MCF 10A (cell line): ENCODE data around the gene SLC25A5. TPM values are rescaled to one million over a fixed set of nuclear protein-coding genes. Genes with fewer than 3 reads are reported as not detected.
"Not testable (repeated sequence)": the region's sequence is repeated elsewhere in the genome, so short reads cannot be mapped to it uniquely, and the experiment has no call there.

ENCODE experiments used
- BruUV-seq: library from RNA; stranded (reverse); fragments of 400-500 nt; replicated peaks from 2 replicates; lab custom pipeline; 2021; lab: Mats Ljungman, UMichigan
- CTCF ChIA-PET: fragments of 300-600 bp; sonication (Branson Sonifier 250); formaldehyde crosslinking; extraction: SDS; loops from one replicate; lab custom pipeline; 2021; ENCODE audit warnings: antibody characterized with exemption, inconsistent platforms; lab: Yijun Ruan, JAX
- POLR2A ChIA-PET: fragments of 300-600, 350-650 bp; sonication (Branson Sonifier 250); formaldehyde crosslinking; extraction: SDS; loops from one replicate; lab custom pipeline; 2020; ENCODE audit warnings: antibody characterized with exemption, inconsistent platforms; lab: Yijun Ruan, JAX
- DNase-seq: peaks from one replicate; pipeline ENCODE4 v3.0.0-alpha.2; 2018; ENCODE audit not compliant: unreplicated experiment
- H3K27ac Mint-ChIP-seq: one replicate; pipeline ENCODE4 v1.8.0; 2022; ENCODE audit warnings: mild to moderate bottlenecking, low read depth, mixed read lengths; ENCODE audit not compliant: unreplicated experiment
- H3K27me3 Mint-ChIP-seq: one replicate; pipeline ENCODE4 v1.8.0; 2022; ENCODE audit warnings: mixed read lengths; ENCODE audit not compliant: insufficient read depth, unreplicated experiment
- H3K36me3 Mint-ChIP-seq: one replicate; pipeline ENCODE4 v1.8.0; 2022; ENCODE audit warnings: mild to moderate bottlenecking, moderate library complexity, mixed read lengths; ENCODE audit not compliant: insufficient read depth, unreplicated experiment
- H3K4me1 Mint-ChIP-seq: one replicate; pipeline ENCODE4 v1.8.0; 2022; ENCODE audit warnings: mixed read lengths; ENCODE audit not compliant: insufficient read depth, unreplicated experiment
- H3K4me3 Mint-ChIP-seq: one replicate; pipeline ENCODE4 v1.8.0; 2022; ENCODE audit warnings: mild to moderate bottlenecking, moderate library complexity, mixed read lengths; ENCODE audit not compliant: unreplicated experiment
- H3K9me3 Mint-ChIP-seq: one replicate; pipeline ENCODE4 v1.8.0; 2022; ENCODE audit warnings: mixed read lengths; ENCODE audit not compliant: unreplicated experiment
- intact Hi-C: fragments of 100-400 bp; cut with micrococcal nuclease; formaldehyde crosslinking; loops from 2 replicates; pipeline ENCODE4 v1.14.1; 2022
- total RNA-seq: library from RNA; stranded (reverse); gene quantifications from 2 replicates; pipeline ENCODE4 v1.2.3, GENCODE V29; 2022
- TF ChIP-seq, protein P1 (sequence below): fragments of 200-600 bp; IDR thresholded peaks from one replicate; pipeline ENCODE4 v1.8.0; 2022; ENCODE audit warnings: antibody characterized with exemption, mild to moderate bottlenecking; ENCODE audit not compliant: unreplicated experiment

The SLC25A5 gene
- total RNA-seq, 1 experiment from 2014 or later: 405 TPM

DNA sequence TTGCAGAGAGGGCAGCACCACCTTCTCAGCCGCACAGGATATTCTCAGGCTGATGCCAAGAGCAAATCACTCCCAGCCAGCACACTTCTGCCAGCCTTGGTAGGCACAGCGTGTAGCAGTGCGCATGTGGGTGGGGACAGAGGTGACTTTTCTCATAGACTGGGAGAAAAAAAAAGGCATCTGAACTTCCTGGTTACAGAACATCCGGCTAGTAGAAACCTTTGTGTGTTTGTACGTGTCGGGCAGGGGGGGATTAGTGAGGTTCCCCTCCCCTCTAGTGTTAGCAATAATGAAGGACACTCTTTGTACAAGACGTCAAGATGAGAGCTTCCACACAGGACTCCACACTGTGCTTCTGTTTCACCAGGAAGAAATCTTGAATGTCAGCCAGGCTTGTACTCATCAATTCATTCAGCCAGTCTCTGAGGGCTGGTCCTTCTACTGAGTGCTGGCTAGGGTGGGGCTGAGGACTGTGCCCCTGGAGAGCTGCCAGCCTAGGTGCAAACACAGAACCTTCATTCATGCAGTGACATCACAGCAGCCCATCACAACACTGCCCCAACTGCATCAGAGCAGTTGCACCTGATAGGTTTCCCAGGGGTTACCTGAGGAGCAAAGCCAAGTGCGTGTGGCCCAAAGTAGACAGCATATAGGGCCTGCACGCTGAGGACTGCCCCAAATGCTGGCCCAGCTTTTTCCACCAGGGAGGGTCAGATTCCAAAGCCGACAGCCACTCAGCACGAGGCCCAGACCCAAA lies 34.7 kb downstream of the SLC25A5 start:
- Mint-ChIP-seq H3K4me1 (peaks cover 22% of the 10 kb centered on the region), H3K27me3 (no peaks in the 10 kb centered on the region), H3K36me3 (no peaks in the 10 kb centered on the region), H3K27ac (peak overlapping the region; percentile 3), H3K4me3 (no peak overlapping the region), H3K9me3 (no peaks in the 10 kb centered on the region)
- no TSS peak for BruUV-seq
- intact Hi-C loops: no loop called here
- ChIA-PET CTCF (interaction anchor here (0.6 to 19.2 kb wide), 5 partner anchors 9 to 1145 kb away, joined by 3 to 485 read pairs (median 4); no protein-coding TSS in a partner anchor), POLR2A (interaction anchor here (0.6 to 2.6 kb wide), 13 partner anchors 9 to 289 kb away, joined by 3 to 61 read pairs (median 4); partner anchors contain the start of genes NKRF, RPL39 and SLC25A5)
- DNase-seq: peak; percentile 79
- TF ChIP-seq, protein P1, sequence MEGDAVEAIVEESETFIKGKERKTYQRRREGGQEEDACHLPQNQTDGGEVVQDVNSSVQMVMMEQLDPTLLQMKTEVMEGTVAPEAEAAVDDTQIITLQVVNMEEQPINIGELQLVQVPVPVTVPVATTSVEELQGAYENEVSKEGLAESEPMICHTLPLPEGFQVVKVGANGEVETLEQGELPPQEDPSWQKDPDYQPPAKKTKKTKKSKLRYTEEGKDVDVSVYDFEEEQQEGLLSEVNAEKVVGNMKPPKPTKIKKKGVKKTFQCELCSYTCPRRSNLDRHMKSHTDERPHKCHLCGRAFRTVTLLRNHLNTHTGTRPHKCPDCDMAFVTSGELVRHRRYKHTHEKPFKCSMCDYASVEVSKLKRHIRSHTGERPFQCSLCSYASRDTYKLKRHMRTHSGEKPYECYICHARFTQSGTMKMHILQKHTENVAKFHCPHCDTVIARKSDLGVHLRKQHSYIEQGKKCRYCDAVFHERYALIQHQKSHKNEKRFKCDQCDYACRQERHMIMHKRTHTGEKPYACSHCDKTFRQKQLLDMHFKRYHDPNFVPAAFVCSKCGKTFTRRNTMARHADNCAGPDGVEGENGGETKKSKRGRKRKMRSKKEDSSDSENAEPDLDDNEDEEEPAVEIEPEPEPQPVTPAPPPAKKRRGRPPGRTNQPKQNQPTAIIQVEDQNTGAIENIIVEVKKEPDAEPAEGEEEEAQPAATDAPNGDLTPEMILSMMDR: no peak

DNA sequence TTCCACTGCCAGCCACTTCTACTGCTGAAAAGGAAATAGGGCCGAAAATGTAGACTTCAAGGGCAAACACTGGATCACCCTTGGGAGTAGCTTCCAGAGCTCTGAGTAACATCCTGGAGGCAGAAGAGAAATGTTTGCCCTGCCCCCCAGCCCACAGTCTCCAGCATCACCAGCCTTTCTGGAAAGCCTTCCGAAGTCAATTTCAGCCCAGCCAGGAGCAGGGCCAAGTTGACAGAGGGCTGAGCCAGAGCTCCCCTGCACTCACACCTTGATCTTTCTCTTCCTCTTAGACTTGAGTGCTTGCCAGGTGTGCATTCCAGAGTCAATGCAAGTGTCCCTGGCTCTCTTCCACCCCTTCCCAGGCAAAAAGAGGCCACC lies 35.2 kb downstream of the SLC25A5 start:
- no peaks in the 10 kb centered on the region for H3K27me3 Mint-ChIP-seq
- peak; percentile 87 for DNase-seq
- H3K36me3 Mint-ChIP-seq: no peaks in the 10 kb centered on the region
- no peaks in the 10 kb centered on the region for H3K9me3 Mint-ChIP-seq
- TF ChIP-seq, protein P1: no peak
- intact Hi-C loops: no loop called here
- H3K4me3 Mint-ChIP-seq: no peak overlapping the region
- BruUV-seq: no TSS peak
- POLR2A ChIA-PET: interaction anchor here (0.6 to 2.6 kb wide), 13 partner anchors 9 to 288 kb away, joined by 3 to 61 read pairs (median 4); partner anchors contain the start of genes NKRF, RPL39 and SLC25A5
- H3K27ac Mint-ChIP-seq: peak overlapping the region; percentile 3
- H3K4me1 Mint-ChIP-seq: peaks cover 22% of the 10 kb centered on the region
- CTCF ChIA-PET: interaction anchor here (0.6 to 19.2 kb wide), 5 partner anchors 8 to 1146 kb away, joined by 3 to 485 read pairs (median 4); no protein-coding TSS in a partner anchor

DNA sequence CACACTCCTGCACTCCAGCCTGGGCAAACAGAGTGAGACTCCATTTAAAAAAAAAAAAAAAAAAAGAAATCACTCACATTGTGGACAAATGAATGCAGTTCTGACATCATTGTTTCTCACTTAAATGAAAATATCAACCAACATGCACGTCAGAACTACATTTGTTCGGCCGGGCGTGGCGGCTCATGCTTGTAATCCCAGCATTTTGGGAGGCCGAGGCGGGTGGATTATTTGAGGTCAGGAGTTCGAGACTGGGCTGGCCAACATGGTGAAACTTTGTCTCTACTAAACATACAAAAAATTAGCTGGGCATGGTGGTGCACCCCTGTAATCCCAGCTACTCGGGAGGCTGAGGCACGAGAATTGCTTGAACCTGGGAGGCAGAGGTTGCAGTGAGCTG lies 36.9 kb downstream of the SLC25A5 start:
- POLR2A ChIA-PET: interaction anchor here (0.9 to 2.6 kb wide), 3 partner anchors 12 to 37 kb away, joined by 3 to 61 read pairs (median 10); partner anchors contain the start of gene SLC25A5
- DNase-seq, H3K27me3 Mint-ChIP-seq, H3K9me3 Mint-ChIP-seq, H3K4me3 Mint-ChIP-seq, H3K27ac Mint-ChIP-seq, BruUV-seq, H3K36me3 Mint-ChIP-seq, intact Hi-C loops: not testable (repeated sequence)
- H3K4me1 Mint-ChIP-seq: peaks cover 22% of the 10 kb centered on the region
- CTCF ChIA-PET: interaction anchor here (2.8 to 19.2 kb wide), 2 partner anchors 11 to 13 kb away, joined by 18 to 485 read pairs; no protein-coding TSS in a partner anchor

DNA sequence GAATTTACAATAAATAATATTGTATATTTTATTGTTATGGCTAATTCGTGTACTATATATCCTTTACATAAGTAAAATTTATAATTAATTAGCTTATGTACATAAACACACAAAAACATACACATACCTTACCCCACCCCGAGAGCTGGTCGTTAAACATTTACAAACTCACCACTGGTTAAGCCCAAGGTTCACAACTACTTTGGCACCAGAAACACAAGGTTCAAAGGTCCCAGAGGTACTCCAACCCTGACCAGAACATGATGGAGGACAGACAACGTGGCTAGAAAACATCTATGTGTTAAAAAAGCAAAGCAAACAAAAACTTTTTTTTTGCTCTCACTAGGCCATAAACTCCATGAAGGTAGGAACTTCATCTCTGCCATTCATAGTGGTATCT lies 37.7 kb downstream of the SLC25A5 start:
- ChIA-PET CTCF (interaction anchor here (0.6 to 19.2 kb wide), 5 partner anchors 10 to 1772 kb away, joined by 3 to 485 read pairs (median 4); no protein-coding TSS in a partner anchor), POLR2A (interaction anchor here (0.7 to 0.9 kb wide), 4 partner anchors 12 to 50 kb away, joined by 3 to 10 read pairs (median 4); no protein-coding TSS in a partner anchor)
- Mint-ChIP-seq H3K4me3 (no peak overlapping the region), H3K9me3 (no peaks in the 10 kb centered on the region), H3K27me3 (no peaks in the 10 kb centered on the region), H3K27ac (no peak overlapping the region), H3K36me3 (no peaks in the 10 kb centered on the region), H3K4me1 (peaks cover 22% of the 10 kb centered on the region)
- no TSS peak for BruUV-seq
- TF ChIP-seq, protein P1: no peak
- intact Hi-C loops: no loop called here
- no peak for DNase-seq
